Measurements from ENCODE around the gene SNX32. TPM values are rescaled to one million over a fixed set of nuclear protein-coding genes. Genes with fewer than 3 reads are reported as not detected.

SNX32 gene
- total and polyA plus RNA-seq, 9 of the 15 experiments (the other 6 are each of a cell fraction or from before 2014, with no cell fraction given), result 0.03 TPM; not detected in 7

- TF ChIP-seq PATZ1 (CRISPR knock-in tag; IDR thresholded peaks at IDR 0.05; ENCODE audit: borderline replicate concordance) (no peak), ZFP36 (IDR thresholded peaks at IDR 0.05; ENCODE audit: low read depth, low read length, partially characterized antibody) (no peak), CGGBP1 (CRISPR knock-in tag; IDR thresholded peaks at IDR 0.05) (no peak), XRCC4 (IDR thresholded peaks at IDR 0.05; ENCODE audit: extremely low read depth, insufficient read depth, insufficient read length) (no peak), ZNF778 (CRISPR knock-in tag; IDR thresholded peaks at IDR 0.05) (no peak), EP400 (IDR thresholded peaks at IDR 0.05) (peak; percentile 57; the same call in 1 of the 2 replicates), TRIM25 (IDR thresholded peaks at IDR 0.05; ENCODE audit: borderline replicate concordance) (no peak), L3MBTL2 (IDR thresholded peaks at IDR 0.05) (peak; percentile 98), EWSR1 (IDR thresholded peaks at IDR 0.05; ENCODE audit: borderline replicate concordance, low read depth, partially characterized antibody) (no peak), SUPT5H (IDR thresholded peaks at IDR 0.05) (peak; percentile 54), BHLHE40 (IDR thresholded peaks at IDR 0.05; ENCODE audit: low read length) (peak; percentile 94), CCNT2 (IDR thresholded peaks at IDR 0.05; ENCODE audit: borderline replicate concordance, extremely low read depth, insufficient read length, low read depth, low read length) (peak; percentile 85), ZNF655 (CRISPR knock-in tag; IDR thresholded peaks at IDR 0.05) (no peak), RFX5 (IDR thresholded peaks at IDR 0.05; ENCODE audit: low read depth, low read length) (no peak), SRSF3 (IDR thresholded peaks at IDR 0.05; ENCODE audit: insufficient read depth, low read length) (no peak), ARID4B (CRISPR knock-in tag; IDR thresholded peaks at IDR 0.05) (peak; percentile 44; the same call in 1 of the 2 replicates), PYGO2 (tag; IDR thresholded peaks at IDR 0.05) (no peak)
Measured at GRCh38 chr11:65890324-65891218, 56.8 kb downstream of the SNX32 start, which contains the start of gene CCDC85B (continued).
